BLaER1 (cell line): ENCODE data around the gene MYEOV.

Experiments used
- H3K27ac ChIP-seq: shearing (Covaris generic); formaldehyde crosslinking; 2 replicates; pipeline ENCODE4 v1.8.1; 2022
- H3K27me3 ChIP-seq: shearing (Covaris generic); formaldehyde crosslinking; 2 replicates; pipeline ENCODE4 v1.8.1; 2022
- H3K36me3 ChIP-seq: shearing (Covaris generic); formaldehyde crosslinking; 2 replicates; pipeline ENCODE4 v1.8.1; 2022
- H3K4me1 ChIP-seq: shearing (Covaris generic); formaldehyde crosslinking; 2 replicates; pipeline ENCODE4 v1.8.1; 2022
- H3K4me2 ChIP-seq: shearing (Covaris generic); formaldehyde crosslinking; 2 replicates; pipeline ENCODE4 v1.8.1; 2022
- H3K4me3 ChIP-seq: shearing (Covaris generic); formaldehyde crosslinking; 2 replicates; pipeline ENCODE4 v1.8.1; 2022
- H3K9ac ChIP-seq: shearing (Covaris generic); formaldehyde crosslinking; 2 replicates; pipeline ENCODE4 v1.8.1; 2022
- H3K9me3 ChIP-seq: shearing (Covaris generic); formaldehyde crosslinking; 2 replicates; pipeline ENCODE4 v1.8.1; 2022
- H4K20me1 ChIP-seq: shearing (Covaris generic); formaldehyde crosslinking; 2 replicates; pipeline ENCODE4 v1.8.1; 2022
- Cebpa-rat ChIP-seq: shearing (Covaris generic); IDR thresholded peaks from 2 replicates; pipeline ENCODE4 v1.8.1; 2022

Gene MYEOV

GRCh38 chr11:69294571-69295078 is 670 bp downstream of the MYEOV start:
- Histone ChIP-seq H3K4me2 (peak overlapping the region; percentile 92), H3K4me1 (peaks cover 71% of the 10 kb centered on the region)

DNA sequence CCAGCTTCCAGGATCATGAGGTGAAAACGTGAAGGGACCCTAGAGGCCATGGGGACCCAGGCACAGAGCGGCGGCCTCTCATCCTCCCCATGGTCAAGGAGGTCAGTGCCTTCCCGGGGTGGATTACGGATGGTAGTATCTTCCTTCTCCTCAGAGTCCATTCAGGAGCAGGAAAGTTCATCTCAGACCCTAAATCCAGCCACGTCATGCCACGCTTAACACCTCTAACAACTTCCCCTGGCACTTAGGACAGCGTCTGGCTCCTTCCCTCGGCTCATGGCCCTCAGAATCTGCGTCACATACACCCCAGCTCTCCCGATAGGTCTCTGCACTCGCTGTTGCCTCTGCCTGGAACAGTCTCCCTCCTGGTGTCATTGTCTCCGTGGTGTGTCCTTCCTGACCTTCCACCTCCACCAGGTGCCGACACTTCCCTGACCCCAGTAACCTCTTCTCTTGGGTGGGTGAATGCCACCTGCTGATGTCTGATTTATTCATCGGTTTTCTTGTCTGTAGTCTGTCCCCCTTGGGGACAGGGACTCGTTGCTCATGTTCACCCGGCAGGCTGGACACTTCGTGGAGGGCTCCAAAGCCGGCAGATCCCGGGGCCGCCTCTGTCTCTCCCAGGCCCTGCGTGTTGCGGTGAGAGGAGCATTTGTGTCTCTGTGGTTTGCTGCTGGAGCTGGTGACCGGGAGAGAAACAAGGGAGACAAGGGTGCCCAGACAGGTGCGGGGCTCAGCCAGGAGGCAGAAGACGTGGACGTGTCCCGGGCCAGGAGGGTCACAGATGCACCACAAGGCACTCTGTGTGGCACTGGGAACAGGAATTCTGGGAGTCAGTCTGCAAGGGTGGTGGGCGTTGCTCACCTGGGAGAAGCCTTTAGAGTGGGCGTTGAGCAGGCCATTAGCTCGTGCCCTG is 1.4 kb downstream of the MYEOV start:
- peak overlapping the region; percentile 90 for H3K27ac ChIP-seq
- peaks cover 5% of the 10 kb centered on the region; the same call in 1 of the 2 replicates for H4K20me1 ChIP-seq
- H3K4me3 ChIP-seq: peak overlapping the region; percentile 2; the same call in 1 of the 2 replicates
- H3K9me3 ChIP-seq: no peaks in the 10 kb centered on the region
- no peak for TF ChIP-seq Cebpa-rat
- no peaks in the 10 kb centered on the region for H3K27me3 ChIP-seq
- peak overlapping the region; percentile 57; the same call in 1 of the 2 replicates for H3K9ac ChIP-seq
- H3K4me1 ChIP-seq: peaks cover 78% of the 10 kb centered on the region
- H3K36me3 ChIP-seq: no peaks in the 10 kb centered on the region
- peak overlapping the region; percentile 92 for H3K4me2 ChIP-seq

More at GRCh38 chr11:69294571-69295078, 670 bp downstream of the MYEOV start:
- Histone ChIP-seq H4K20me1 (peaks cover 5% of the 10 kb centered on the region; the same call in 1 of the 2 replicates), H3K4me3 (no peak overlapping the region), H3K9me3 (no peaks in the 10 kb centered on the region), H3K36me3 (no peaks in the 10 kb centered on the region), H3K27me3 (no peaks in the 10 kb centered on the region), H3K9ac (no peak overlapping the region; the same call in 1 of the 2 replicates), H3K27ac (peak overlapping the region; percentile 90)
- TF ChIP-seq Cebpa-rat: no peak

GRCh38 chr11:69295995-69296889 is 2.3 kb downstream of the MYEOV start:
- TF ChIP-seq Cebpa-rat: peak; percentile 99
- peaks cover 86% of the 10 kb centered on the region for H3K4me1 ChIP-seq
- peaks cover 5% of the 10 kb centered on the region; the same call in 1 of the 2 replicates for H4K20me1 ChIP-seq
- peak overlapping the region; percentile 57; the same call in 1 of the 2 replicates for H3K9ac ChIP-seq
- no peaks in the 10 kb centered on the region for H3K9me3 ChIP-seq
- no peaks in the 10 kb centered on the region for H3K27me3 ChIP-seq
- peak overlapping the region; percentile 52 for H3K4me3 ChIP-seq
- peak overlapping the region; percentile 90 for H3K27ac ChIP-seq
- H3K4me2 ChIP-seq: peak overlapping the region; percentile 92
- no peaks in the 10 kb centered on the region for H3K36me3 ChIP-seq

- Histone ChIP-seq H3K36me3 (no peaks in the 10 kb centered on the region), H4K20me1 (peaks cover 5% of the 10 kb centered on the region; the same call in 1 of the 2 replicates), H3K27me3 (no peaks in the 10 kb centered on the region), H3K4me3 (peak overlapping the region; percentile 52), H3K9ac (peak overlapping the region; percentile 63; the same call in 1 of the 2 replicates), H3K4me1 (peaks cover 93% of the 10 kb centered on the region), H3K4me2 (peak overlapping the region; percentile 92), H3K27ac (peak overlapping the region; percentile 90), H3K9me3 (no peaks in the 10 kb centered on the region)
- TF ChIP-seq Cebpa-rat: peak; percentile 89
Observed at GRCh38 chr11:69296890-69297786, 3.2 kb downstream of the MYEOV start.

DNA sequence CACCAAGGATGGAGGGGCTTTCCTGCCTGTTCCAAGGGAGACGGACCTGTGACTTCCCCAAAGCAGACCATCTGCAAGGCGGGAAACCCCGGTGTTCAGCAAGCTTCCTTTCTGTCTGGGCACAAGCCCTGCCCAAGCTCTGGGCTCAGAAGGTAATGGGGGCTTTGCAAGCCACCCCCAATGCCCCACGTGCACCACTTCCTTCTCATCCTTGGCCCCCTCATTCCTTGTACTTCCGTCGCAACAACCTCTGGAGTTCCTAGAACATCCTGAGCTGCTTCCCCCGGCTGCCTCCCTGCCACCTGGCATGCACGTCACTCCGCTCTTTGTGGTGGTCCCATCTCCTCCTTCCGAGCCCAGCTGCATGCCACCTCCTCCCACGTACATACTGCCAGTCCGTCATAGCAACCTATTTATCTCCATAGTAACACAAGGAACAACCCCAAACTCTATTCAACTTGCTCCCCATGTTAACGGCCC is 3.9 kb downstream of the MYEOV start:
- H3K4me2 ChIP-seq: peak overlapping the region; percentile 92
- H3K9ac ChIP-seq: peak overlapping the region; percentile 63; the same call in 1 of the 2 replicates
- peaks cover 93% of the 10 kb centered on the region for H3K4me1 ChIP-seq
- no peaks in the 10 kb centered on the region for H3K9me3 ChIP-seq
- TF ChIP-seq Cebpa-rat: no peak
- H3K36me3 ChIP-seq: no peaks in the 10 kb centered on the region
- no peaks in the 10 kb centered on the region for H3K27me3 ChIP-seq
- peaks cover 5% of the 10 kb centered on the region; the same call in 1 of the 2 replicates for H4K20me1 ChIP-seq
- H3K27ac ChIP-seq: peak overlapping the region; percentile 90
- H3K4me3 ChIP-seq: peak overlapping the region; percentile 50

DNA sequence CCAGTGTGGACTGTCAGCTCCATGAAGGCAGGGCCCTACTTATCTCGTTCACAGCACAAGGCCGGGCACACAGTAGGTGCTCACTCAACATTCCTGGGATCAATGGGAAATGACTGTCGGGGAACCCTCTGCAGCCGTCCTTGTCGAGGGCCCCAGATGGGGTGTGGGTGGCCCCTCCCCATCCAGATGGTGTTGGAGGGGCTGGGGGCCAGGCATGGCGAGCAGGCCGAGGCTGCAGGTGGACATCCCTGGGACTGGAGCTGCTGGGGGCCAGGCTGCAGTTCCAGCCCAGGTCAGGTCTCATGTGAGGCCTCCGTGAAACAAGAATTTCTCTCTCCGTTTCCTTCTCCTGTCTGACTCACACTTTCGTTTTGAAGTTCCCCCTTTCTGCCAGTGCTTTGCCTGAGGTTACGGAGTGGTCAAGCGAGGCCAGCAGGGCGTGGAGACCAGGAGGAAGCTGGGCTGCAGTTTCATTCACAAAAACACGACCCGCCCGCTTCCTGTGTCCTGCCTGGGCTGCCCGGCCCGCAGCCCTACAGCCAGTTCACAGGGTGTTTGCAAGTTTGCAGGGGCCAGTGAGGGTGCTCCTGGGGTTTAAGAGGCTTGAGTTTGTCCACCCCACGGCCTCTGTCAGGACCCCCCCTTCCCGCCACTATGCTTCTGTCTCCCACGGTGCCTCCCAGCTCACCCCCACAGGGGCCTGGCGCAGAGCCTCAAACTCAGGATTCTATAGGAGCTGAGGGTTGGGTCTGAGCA is 4.5 kb downstream of the MYEOV start:
- H3K36me3 ChIP-seq: no peaks in the 10 kb centered on the region
- peak overlapping the region; percentile 27 for H3K9ac ChIP-seq
- H3K27ac ChIP-seq: peak overlapping the region; percentile 90
- no peaks in the 10 kb centered on the region for H3K27me3 ChIP-seq
- no peaks in the 10 kb centered on the region for H3K9me3 ChIP-seq
- no peak for TF ChIP-seq Cebpa-rat
- H3K4me1 ChIP-seq: peaks cover 93% of the 10 kb centered on the region
- peak overlapping the region; percentile 9; the same call in 1 of the 2 replicates for H3K4me3 ChIP-seq
- peak overlapping the region; percentile 92 for H3K4me2 ChIP-seq
- peaks cover 5% of the 10 kb centered on the region; the same call in 1 of the 2 replicates for H4K20me1 ChIP-seq

DNA sequence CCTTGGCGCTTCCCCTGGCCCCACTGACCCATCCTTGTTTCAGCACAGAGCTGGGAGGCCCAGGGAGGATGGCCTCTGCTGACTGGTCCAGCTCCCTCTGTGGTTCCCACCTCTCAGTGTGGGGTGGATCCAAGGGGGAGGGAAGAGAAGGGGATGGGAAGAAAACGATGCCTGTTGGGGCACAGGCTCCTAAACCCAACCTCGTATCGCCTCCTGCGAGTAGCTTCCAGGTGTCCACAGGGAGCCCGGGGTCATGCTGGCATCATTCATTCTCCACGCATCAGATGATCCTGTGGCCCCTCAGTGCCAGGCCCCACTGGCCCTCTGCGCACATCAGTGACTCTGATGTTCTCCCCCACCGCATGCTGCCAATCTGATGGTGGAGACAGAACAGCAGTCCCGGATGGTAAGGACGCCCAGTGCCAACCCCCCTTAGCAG is 5.1 kb downstream of the MYEOV start:
- Histone ChIP-seq H3K4me3 (no peak overlapping the region), H4K20me1 (peaks cover 5% of the 10 kb centered on the region; the same call in 1 of the 2 replicates)

More for the DNA sequence above, 5.1 kb downstream of the MYEOV start:
- H3K36me3 ChIP-seq: no peaks in the 10 kb centered on the region
- peak overlapping the region; percentile 27; the same call in 1 of the 2 replicates for H3K9ac ChIP-seq
- TF ChIP-seq Cebpa-rat: no peak
- no peaks in the 10 kb centered on the region for H3K9me3 ChIP-seq
- peaks cover 90% of the 10 kb centered on the region for H3K4me1 ChIP-seq
- H3K27me3 ChIP-seq: no peaks in the 10 kb centered on the region
- H3K4me2 ChIP-seq: peak overlapping the region; percentile 92
- H3K27ac ChIP-seq: peak overlapping the region; percentile 90
